ENCODE data around the gene KNL1. TPM values are rescaled to one million over a fixed set of nuclear protein-coding genes. Genes with fewer than 3 reads are reported as not detected.

Gene KNL1
- total RNA-seq, 2 donors from 2014 or later: 8.5 to 18.8 TPM

- Histone ChIP-seq H3K36me3 (no peaks in the 10 kb centered on the region), H3K4me1 (no peaks in the 10 kb centered on the region), H3K4me3 (no peak overlapping the region), H3K9me3 (no peaks in the 10 kb centered on the region), H3K9ac (ENCODE audit: low read depth in 2 of 2, low read length in 2 of 2) (no peak overlapping the region), H3K27ac (no peak overlapping the region), H3K27me3 (no peaks in the 10 kb centered on the region)
- no peak for TF ChIP-seq CTCF (IDR thresholded peaks at IDR 0.05)
- intact Hi-C loops (cut with DNase I): no loop called here
- no peak for DNase-seq
Observed at GRCh38 chr15:40563426-40563825, 30.6 kb upstream of the KNL1 start.

- intact Hi-C loops (cut with DNase I): no loop called here
- Histone ChIP-seq H3K27me3 (no peaks in the 10 kb centered on the region), H3K27ac (peak within 1 kb of the TSS; percentile 90), H3K4me3 (peak within 1 kb of the TSS; percentile 93), H3K4me1 (no peaks in the 10 kb centered on the region), H3K36me3 (no peaks in the 10 kb centered on the region), H3K9me3 (no peaks in the 10 kb centered on the region), H3K9ac (ENCODE audit: low read depth in 2 of 2, low read length in 2 of 2) (peak within 1 kb of the TSS; percentile 94 to 100)
- peak; percentile 99 for DNase-seq
- TF ChIP-seq CTCF (IDR thresholded peaks at IDR 0.05): no peak
Observed at GRCh38 chr15:40564591-40565332, 29.3 kb upstream of the KNL1 start, which contains the start of gene CCDC32. TSS of gene CCDC32 (minus strand) at chr15:40565042. CDS start at chr15:40563015, 2,027 bp downstream.

GRCh38 chr15:40565333-40566238, 28.5 kb upstream of the KNL1 start:
- Histone ChIP-seq H3K9me3 (no peaks in the 10 kb centered on the region), H3K27ac (peak overlapping the region; percentile 90), H3K9ac (ENCODE audit: low read depth in 2 of 2, low read length in 2 of 2) (peak overlapping the region in 1 of 2 donors; percentile 100), H3K4me3 (peak overlapping the region; percentile 93), H3K27me3 (no peaks in the 10 kb centered on the region), H3K4me1 (peaks cover 6% of the 10 kb centered on the region), H3K36me3 (no peaks in the 10 kb centered on the region)
- intact Hi-C loops (cut with DNase I): no loop called here
- no peak for TF ChIP-seq CTCF (IDR thresholded peaks at IDR 0.05)
- DNase-seq: peak; percentile 28

GRCh38 chr15:40567111-40567510, 26.9 kb upstream of the KNL1 start:
- intact Hi-C loops (cut with DNase I): no loop called here
- Histone ChIP-seq H3K4me3 (no peak overlapping the region), H3K4me1 (peaks cover 7% of the 10 kb centered on the region), H3K9me3 (no peaks in the 10 kb centered on the region), H3K27ac (no peak overlapping the region), H3K9ac (ENCODE audit: low read depth in 2 of 2, low read length in 2 of 2) (no peak overlapping the region), H3K27me3 (no peaks in the 10 kb centered on the region), H3K36me3 (no peaks in the 10 kb centered on the region)
- TF ChIP-seq CTCF (IDR thresholded peaks at IDR 0.05): no peak
- no peak for DNase-seq

- intact Hi-C loops (cut with DNase I): no loop called here
Observed at GRCh38 chr15:40569129-40569953, 24.7 kb upstream of the KNL1 start, which contains the start of gene RPUSD2. TSS of gene RPUSD2 (plus strand) at chr15:40569299. CDS start at chr15:40569338, 39 bp downstream.

More at GRCh38 chr15:40569129-40569953, 24.7 kb upstream of the KNL1 start, which contains the start of gene RPUSD2:
- Histone ChIP-seq H3K4me3 (peak within 1 kb of the TSS; percentile 98), H3K9ac (ENCODE audit: low read depth in 2 of 2, low read length in 2 of 2) (peak within 1 kb of the TSS; percentile 67 to 85), H3K4me1 (peaks cover 7% of the 10 kb centered on the region), H3K27me3 (no peaks in the 10 kb centered on the region), H3K36me3 (no peaks in the 10 kb centered on the region), H3K9me3 (no peaks in the 10 kb centered on the region), H3K27ac (peak within 1 kb of the TSS; percentile 62)
- no peak for TF ChIP-seq CTCF (IDR thresholded peaks at IDR 0.05)
- DNase-seq: peak; percentile 97
